ENCODE measurements around the gene NEDD9.

Gene NEDD9

GRCh38 chr6:11142296-11143027 lies 90.0 kb downstream of the NEDD9 start:
- DNase-seq (ENCODE audit: low read depth), result no peak

- no peak for DNase-seq (ENCODE audit: low read depth)
These were observed 91.2 kb downstream of the NEDD9 start for GRCh38 chr6:11141295-11141694.

DNA sequence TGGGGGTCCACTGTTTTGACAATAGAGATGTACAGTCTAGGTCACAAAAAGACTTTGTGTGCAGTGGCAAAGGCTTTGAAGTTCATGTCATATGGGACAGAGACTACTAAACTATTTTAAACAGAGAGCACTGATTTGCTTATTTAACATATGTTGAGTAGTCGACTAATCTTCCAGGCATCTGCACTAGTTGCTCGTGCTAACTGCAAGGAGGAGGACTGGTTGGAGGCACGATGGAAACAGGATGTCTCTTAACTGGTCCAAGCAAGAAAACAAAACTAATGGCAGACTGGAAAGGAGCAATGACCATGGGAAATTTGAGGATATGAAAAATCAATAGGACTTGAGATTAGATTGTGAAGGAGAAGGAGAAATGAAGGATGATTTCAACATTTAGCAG lies 92.4 kb downstream of the NEDD9 start:
- no peak for DNase-seq (ENCODE audit: low read depth)

DNA sequence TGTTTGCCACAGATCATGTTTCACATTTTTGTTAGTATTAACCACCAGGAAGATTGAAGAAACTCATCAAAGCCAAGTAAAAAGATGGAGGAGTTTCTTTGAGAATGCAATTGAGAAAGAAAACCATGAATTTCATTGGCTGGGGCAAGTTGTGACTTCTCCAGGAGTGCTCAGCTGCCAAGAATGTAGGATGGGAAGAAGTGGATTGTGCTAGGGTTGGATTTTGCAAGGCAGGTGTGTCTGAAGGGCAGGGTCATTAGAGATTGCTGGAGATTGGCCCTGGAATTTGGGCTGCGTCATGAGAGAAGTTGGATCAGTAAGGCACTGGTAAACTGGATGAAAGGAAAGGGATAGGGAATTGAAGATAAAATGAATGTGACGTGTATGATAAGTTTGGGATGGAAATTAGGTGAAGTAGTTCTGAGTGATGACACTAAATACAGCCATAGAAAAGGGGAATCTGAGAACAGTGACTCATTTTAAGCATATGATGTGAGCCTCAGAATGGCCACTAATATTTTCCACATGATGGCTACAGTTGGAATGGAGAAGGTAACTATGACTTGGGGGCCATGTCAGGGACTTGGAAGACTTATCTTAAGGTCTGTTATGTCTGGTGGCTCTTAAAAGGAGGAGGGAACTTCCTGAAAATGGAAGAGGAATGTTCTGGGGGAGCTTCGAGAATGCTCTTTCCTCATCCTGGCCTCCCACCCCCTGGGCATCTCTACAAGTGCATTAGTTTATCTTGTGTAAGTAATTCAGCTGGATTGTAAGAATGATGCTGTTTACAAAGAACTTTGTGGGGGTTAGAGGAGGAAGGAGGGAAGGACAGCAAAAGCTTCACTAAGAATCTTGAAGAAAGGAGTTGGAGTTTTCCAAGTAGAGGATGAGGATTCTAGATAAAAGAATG lies 93.2 kb downstream of the NEDD9 start:
- DNase-seq (ENCODE audit: low read depth), result no peak

DNA sequence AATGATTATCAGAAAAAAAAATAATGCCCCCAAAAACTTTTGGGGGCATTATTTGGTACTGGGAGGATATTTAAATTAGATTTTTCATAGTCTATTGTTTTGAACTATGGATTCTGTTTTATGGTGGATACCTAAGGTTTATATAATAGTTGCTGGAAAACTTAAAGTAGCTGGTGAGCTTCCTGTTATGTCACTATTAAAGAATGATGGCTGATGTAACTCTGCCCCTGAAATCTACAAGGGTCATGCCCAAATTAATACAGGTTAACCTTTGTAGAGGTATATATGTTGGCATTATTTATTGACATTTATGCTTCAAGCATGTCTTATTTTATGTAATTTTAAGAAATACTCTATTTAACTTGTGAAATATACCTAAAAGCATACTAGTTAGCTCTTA lies 95.7 kb downstream of the NEDD9 start:
- DNase-seq (ENCODE audit: low read depth), result no peak
